Stimulated activated CD4-positive, alpha-beta T cell treated with anti-CD3 and anti-CD28 coated beads, Interleukin-12 subunit alpha, Interleukin-12 subunit beta, amount 100 ng/mL, for 48 hours (primary cell): ENCODE measurements around the gene XIAP.
"Not testable (repeated sequence)": the region's sequence is repeated elsewhere in the genome, so short reads cannot be mapped to it uniquely, and the experiment has no call there.

Source experiments
- DNase-seq, 3 donors: peaks; one replicate each; pipeline ENCODE4 v3.0.0-alpha.2; 2020; ENCODE audit warnings: low read depth in 2 of 3, low spot score in 1 of 3

XIAP gene

DNA sequence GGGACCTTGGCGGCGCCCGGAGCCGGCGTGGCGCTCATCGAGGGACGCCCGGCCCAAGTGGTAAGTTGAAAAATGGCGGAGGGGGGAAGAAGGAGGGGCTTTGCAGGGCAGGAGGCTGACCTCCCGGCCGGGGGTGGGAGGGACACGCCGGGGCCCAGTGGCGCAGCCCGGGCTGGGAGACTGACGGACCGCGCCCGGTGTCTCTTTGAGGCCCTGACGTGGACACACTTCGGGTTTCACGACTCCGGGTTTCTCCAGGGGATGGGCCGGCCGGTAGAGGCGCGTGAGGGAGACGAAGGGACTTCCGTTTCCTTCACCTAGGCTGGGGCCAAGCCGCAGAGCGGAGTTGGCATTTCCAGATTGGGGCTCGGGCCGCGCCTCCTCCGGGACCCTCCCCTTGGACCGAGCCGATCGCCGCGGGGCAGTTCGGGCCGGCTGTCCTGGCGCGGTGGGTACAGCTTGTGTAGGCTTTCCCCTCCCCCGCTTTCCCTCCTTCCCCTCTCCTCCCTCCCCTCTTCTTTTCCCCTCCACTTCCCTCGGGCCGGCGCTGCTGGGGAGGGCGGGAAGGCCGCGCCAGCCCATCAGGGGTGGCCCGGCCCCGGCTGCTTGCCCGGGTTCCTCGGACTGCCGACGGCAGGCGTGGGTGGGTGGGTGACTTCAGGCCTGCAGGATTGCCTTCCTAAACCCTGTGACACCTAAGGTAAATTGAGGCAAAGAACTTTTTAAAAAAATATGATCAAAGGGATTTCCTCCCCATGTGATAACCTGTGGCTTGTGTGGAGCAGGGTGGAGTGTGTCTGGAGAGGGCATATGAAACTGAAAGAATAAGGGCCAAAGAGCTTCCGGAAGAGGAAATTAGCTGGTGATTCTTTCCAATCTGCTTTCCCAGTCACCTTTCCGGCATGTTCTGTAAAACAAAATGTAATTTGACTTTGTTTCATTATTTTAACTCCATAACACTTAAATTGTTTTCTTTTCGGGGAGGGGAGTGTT, at the start of gene XIAP:
TSS of gene XIAP (plus strand) at position 208 of the 993 bp plus-strand sequence. CDS start 25,610 bp downstream, outside the sequence.
- peak; percentile 57 to 70 (median 65) for DNase-seq

DNA sequence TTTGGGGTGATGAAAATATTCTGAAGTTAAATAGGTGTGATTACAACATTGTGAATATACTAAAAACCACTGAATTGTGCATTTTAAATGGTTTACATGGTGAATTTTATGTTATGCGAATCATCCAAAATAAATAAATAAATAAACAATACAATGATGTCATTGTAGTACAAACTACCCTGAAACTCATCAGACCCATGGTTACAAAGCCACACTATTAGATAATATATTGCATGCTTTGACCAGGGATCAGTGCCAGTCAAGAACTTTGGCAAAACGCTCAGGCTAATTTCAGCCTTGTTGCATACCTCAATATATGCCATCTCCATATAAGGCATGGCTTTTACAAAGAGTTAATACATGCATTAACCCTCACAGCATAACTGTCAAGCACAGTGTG, 45.5 kb upstream of the XIAP start:
- DNase-seq = no peak

DNA sequence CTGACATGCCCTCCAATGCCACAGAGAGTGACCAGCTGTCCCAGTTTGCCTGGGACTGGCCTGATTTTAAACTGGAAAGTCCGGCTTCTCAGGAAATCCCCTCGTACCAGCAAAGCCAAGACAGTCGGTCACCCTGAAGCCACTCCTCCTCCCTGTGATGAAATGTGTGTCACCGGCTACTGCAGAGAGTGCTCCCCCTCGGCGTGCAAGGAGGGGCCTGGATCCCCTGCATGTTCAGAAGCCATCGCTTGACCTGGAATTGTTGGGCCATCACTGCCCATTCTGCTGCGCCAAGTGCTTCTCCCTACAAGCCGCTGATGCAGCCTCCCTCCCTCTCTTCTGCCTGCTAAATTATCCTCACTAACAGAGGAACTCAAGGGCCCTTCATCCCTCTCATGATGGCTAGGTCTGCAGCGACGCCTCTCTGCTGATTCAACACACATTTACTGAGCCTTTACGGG, 44.9 kb upstream of the XIAP start:
- not testable (repeated sequence) for DNase-seq

DNA sequence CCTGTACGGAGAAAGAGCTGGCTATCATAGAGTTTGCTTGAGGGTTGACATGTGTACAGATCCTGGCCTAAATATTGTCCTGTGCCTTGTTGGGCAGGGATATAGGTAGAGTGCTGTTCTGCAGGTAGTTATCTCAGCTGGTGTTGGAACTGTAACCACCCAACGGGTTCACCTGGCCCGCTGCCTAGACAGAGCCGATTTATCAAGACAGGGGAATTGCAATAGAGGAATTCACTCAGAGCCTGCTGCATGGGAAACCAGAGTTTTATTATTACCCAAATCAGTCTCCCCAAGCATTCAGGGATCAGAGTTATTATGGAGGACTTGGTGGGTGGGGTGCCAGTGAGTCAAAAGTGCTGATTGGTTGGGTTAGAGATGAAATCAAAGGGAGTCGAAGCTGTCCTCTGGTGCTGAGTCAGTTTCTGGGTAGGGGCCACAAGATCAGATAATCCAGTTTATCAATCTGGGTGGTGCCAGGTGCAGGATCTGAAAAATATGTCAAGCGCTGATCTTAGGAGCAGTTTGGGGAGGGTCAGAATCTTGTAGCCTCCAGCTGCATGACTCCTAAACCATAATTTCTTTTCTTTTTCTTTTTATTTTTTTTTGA, 42.5 kb upstream of the XIAP start:
- no peak for DNase-seq

DNA sequence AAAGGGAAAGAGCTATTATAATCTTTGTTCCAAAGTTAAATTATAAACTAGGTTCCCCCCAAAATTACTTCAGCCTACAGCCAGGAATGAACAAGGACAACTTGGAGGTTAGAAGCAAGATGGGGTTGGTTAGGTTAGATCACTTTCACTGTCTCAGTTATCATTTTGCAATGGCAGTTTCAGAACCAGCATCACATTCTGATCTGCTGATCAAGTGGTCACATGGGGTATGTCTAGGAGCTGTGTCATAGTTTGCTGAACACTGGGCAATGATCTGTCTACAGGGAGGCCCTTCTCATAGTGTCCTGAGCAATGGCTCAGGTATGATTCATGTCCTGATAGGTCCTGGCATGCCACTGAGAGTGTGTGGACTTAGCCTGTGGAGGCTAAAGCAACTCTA, 41.6 kb upstream of the XIAP start:
- no peak for DNase-seq

DNA sequence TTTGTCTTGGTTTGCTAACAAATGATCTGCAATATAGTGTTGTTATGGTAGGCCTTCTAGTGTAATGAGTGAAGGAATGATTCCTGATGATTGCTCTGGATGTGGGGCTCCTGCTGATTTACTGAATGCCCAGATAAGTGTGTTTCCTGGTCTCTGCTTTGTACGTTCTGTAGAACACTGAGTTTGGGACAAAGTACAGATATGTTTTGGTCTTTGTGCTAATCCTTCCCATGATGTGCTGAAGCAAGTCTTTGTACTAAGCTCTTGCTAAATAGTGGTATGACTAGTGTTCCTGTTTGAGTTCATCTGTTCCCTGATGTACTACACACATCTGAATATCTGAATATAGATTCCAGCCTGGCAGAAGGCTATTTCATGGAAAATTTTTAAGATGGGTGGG, 36.9 kb upstream of the XIAP start:
- DNase-seq = no peak

DNA sequence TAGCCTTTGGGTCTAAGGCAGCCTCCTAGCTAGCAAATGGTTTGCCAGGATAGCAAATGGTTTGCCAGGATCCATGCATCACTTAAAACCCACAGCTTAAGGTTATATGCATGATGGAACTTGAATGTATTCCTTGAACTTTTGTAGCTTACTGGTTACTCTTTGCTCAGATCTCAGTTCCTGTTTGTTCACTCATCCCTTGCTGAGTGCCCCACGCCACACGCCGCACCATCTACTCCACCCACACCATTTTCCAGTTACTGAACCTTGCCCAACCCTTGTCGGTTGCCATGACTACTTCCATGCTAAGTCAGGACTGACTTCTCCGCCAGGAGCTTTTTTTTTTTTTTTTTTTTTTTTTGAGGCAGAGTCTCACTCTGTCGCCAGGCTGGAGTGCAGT, 29.5 kb upstream of the XIAP start:
- DNase-seq = peak in 1 of 3 donors; percentile 24

DNA sequence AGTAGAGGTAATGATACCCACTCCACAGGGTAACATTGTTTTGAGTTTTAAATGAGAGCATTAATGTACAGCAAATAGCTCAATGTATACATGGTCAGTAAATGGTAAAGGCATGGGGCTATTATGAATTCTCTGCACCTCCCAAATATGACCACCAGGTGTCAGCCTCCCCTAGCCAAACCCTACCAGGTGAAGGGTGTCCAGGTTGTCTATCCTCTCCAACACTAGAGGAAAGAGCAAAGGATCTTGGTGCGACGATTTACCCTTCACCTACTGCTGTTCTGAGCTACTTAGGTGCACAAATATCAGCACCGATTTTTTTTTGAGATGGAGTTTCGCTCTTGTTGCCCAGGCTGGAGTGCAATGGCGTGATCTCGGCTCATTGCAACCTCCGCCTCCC, 26.5 kb upstream of the XIAP start:
- peak; percentile 26 to 67 (median 36) for DNase-seq

DNA sequence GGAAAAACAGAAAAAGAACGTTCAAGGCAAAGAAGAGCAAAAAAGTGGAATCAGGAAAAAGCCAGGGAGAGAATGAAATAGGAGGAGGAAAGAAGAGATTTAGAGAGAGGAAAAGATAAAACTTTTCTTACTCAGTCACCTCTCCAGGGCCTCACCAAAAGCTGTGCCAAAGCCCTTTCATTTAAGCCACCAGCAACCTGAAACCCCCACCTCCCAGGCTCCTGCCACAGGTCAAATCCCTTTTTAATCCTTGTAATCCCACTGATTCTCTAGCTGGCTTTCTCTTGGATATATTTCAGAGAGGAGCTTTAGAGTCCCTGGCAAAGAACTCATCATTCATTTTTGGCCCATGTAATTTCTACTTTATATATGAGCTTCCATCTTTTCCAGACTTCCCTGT, 25.7 kb upstream of the XIAP start:
- no peak for DNase-seq

DNA sequence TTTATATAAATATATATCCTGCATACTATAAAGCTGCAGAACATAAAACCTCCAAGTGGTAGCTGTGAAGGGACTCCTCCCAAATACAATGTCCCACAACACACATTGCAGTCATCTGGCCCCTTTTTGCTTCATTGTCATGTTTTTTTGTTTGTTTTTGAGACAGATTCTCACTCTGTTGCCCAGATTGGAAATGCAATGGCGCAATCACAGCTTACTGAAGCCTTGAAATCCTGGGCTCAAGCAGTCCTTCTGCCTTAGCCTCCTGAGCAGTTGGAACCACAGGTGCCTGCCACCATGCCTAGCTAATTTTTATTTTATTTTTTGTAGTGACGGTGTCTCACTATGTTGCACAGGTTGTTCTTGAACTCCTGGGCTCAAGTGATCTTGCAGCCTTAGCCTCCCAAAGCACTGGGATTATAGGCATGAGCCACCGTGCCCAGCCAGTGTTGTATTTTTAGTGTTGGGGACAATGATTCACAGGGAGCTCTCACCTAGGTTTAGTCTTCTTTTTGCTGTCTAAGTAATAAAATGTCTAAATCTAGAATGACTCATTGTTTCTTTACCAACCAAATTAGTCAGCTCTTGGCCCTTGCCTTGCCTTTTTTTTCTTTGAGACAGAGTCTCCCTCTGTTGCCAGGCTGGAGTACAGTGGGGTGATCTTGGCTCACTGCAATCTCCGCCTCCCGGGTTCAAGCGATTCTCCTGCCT, 24.0 kb upstream of the XIAP start:
- DNase-seq = peak in 2 of 3 donors; percentile 18 to 25

DNA sequence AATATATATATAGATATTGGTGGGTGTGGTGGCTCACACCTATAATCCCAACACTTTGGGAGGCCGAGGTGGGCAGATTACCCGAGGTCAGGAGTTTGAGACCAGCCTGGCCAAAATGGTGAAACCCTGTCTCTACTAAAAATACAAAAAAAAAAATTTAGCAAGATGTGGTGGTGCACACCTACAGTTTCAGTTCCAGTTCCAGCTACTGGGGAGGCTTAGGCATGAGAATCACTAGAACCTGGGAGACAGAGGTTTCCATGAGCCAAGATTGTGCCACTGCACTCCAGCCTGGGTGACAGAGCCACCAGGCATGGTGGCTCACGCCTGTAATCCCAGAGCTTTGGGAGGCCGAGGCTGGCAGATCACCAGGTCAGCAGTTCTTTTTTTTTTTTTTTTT, 14.7 kb upstream of the XIAP start:
- not testable (repeated sequence) for DNase-seq

DNA sequence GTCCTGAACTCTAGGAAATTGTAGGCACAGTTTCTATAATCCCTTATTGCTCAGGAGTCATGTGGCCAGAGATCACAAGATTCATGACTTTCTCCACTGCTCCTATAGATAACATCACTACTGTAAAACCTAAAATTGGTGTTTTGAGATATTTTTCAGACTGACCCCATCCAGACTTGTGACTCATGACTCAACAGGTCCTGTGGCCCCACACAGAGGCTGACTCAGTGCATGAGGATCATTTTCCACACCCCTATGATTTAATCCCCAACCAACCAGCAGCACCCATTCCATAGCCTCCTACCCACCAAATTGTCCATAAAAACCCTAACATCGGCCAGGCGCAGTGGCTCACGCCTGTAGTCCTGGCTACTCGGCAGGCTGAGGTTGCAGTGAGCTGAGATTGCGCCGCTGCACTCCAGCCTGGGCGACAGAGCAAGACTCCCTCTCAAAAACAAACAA, 13.2 kb upstream of the XIAP start:
- DNase-seq = no peak

DNA sequence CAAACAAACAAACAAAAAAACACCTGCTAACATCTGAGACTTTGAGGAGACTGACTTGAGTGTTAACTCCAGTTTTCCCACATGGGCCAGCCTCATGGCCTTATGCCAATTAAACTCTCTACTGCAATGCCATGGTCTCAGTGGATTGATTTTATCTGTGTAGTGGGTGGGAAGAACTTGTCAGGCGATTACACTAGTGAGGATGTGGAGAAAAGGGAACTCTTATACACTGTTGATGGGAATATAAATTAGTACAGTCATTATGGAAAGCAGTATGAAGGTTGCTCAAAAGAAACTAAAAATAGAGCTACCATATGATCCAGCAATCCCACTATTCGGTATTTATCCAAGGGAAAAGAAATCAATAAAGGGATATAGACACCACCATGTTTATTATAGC, 12.8 kb upstream of the XIAP start:
- DNase-seq = no peak

DNA sequence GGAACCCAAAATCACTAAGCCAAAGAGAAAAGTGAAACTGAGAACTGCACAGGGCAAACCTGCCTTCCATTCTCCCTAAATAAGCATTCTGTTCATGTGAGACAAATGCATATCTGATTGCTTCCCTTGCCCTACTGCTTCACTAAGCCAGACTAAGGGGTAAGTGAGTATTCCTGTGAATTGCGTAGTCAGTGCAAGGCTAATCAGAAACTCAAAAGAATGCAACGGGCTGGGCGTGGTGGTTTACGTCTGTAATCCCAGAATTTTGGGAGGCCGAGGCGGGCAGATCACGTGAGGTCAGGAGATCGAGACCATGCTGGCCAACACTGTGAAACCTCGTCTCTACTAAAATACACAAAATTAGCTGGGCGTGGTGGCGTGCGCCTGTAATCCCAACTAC, 10.8 kb upstream of the XIAP start:
- no peak for DNase-seq

DNA sequence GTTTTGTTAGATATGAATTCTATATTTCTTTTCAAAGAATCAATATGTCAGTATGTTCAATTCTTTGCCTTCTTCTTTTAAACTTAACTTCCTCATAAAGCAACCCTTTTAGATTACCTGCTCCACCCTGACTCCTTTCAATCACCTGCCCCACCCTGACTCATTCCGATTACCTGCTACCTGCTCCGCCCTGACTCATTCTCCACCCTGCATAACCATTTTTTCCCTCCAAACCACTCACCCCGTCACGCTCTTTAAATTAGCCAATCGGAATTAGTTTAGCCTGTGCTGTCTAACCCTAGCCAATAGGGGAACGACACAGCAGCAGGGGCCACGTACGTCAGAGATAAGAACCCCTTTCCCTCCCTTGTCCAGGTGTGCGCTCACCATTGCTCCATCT, 9.9 kb upstream of the XIAP start:
- not testable (repeated sequence) for DNase-seq

DNA sequence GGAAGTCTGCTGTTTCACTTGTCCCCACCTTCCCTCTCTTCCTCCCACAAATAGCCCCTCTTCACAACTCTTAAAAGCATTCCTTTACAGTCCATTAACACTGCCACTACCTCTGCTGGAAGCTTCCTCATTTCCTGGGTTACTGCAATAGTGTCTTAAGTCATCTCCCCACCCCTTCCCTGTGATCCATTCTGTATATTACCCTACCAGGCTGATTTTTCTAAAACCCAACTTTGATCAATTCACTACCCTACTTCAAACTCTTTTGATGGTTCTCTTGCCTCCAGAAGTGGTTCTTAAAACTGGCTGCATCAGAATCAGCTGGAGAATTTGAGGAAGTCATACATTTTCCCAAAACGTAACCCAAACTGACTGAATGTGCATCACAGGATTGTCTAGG, 8.8 kb upstream of the XIAP start:
- no peak for DNase-seq

DNA sequence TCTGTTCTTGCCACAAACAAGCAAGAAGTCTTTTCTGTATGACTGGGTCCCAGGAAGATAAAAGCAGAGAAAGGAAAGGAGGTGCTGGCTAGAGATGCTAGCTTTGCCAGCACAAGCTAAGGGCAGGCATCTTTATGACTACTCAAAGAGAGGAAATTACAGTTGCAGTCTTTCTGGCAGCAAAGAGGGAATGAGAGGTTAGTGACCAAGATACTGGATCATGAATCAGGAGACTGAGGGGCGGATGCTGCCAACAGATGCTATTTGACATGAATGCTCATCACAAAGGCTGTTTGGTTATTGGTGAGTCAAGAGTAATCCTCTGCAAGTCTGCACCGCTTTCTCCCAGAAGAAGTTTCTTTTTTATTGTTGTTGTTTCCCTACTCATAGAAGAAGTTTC, 5.5 kb upstream of the XIAP start:
- DNase-seq = no peak

DNA sequence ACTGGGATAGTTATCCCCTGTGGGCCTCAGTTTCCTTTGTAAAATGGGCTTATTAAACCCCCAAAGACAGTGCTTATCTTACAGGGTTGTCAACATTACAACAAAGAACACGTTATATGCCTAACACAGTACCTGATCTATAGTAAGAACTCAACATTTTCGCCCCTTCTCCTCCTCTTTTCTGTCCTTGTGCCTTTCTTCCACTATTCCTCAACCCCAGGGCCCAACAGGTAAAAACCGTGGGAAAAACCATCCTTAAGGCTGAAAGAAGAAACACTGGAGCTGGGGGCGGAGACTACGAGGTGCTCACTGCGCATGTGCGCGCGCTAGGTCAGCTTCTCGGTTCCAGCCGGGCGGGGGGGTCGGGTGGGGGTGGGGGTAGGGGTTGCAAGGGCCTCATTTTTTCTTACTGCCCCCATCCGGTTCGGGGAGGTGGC, 426 bp upstream of the XIAP start:
- DNase-seq = peak in 1 of 3 donors; percentile 43

DNA sequence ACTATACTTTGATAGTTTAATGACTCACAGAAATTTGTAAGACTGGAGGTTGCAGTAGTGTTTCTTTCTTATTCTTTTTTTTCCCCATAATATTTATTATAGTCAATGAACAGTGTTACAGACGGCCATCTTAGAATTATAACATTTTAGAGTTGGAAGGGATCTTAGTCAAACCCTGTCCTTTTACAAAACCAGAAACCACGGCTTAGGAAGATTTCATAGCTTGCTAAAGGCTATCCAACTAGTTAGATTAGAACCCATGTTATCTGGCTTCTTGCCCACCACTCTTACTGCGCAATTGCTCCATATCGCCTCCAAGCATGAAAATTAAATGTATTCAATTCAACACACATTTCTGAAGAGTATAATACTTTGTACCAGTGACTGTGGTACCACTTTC, 1.1 kb downstream of the XIAP start:
- no peak for DNase-seq

DNA sequence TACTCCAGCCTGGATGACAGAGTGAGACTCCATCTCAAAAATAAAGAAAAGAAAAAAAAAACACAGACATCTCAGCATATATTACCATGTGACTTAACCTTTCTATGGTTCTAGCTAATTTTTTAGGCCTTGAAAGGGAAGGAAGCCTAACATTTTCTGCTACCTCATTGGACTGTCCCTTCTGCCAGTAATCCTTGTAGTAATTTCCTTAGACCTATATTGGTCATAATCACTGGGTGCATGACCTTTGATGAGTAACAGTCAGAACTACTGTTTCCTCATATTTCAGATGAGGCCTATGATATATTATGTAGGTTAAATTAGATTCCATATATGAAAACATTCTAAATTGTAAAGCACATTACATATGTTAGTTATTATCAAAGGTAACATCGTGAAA, 9.6 kb downstream of the XIAP start:
- no peak for DNase-seq

DNA sequence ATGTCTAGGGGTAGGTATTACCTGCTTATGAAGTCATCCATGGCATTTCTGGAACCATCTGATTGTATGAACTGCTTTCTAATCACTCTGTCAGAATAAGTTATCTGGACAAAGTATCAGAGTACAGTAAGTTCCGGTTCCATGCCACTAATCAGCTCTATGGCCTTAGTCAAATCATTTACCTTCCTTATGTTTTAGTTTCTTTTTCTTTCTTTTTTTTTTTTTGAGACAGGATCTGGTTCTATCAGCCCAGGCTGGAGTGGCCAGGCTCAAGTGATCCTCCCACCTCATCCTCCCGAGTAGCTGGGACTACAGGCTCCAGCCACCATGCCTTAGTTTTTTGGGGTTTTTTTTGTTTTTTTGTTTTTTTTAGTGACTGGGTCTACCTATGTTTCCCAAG, 11.5 kb downstream of the XIAP start:
- DNase-seq = no peak

DNA sequence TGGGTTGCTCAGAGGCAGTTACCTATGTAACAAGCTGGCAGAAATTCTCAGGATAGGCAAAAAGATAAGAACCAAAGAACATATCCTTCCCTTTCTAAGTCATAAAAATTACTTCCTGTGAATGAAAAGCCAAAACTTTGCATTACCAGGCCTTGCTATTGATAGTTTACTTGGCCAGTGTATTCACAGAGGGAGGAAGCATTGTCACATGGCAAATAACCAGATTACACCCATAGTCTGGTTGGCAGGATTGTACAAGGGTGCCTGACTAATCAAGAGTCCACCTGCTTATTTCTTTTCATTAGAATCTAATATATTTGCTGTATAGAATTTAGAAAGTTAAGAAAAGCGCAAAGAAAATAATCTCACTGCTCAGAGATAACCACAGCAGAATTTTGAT, 14.1 kb downstream of the XIAP start:
- DNase-seq = no peak
